WTC11 (cell line): ENCODE data around the gene BRMS1.

Source experiments
- CREB1 ChIP-seq: sonication (generic); formaldehyde crosslinking; IDR thresholded peaks from 2 replicates; pipeline ENCODE4 v1.8.0; 2023; ENCODE audit warnings: mild to moderate bottlenecking, missing genetic modification reagents
- EMX1 ChIP-seq: fragments of 250-450 bp; sonication (Bioruptor Pico); IDR thresholded peaks from 2 replicates; pipeline ENCODE4 v1.8.0; 2021; ENCODE audit warnings: mild to moderate bottlenecking
- MAX ChIP-seq: sonication (generic); formaldehyde crosslinking; IDR thresholded peaks from 2 replicates; pipeline ENCODE4 v1.8.0; 2022; ENCODE audit warnings: mild to moderate bottlenecking, missing genetic modification reagents
- MXD4 ChIP-seq: fragments of 250-450 bp; sonication (Bioruptor Pico); IDR thresholded peaks from 2 replicates; pipeline ENCODE4 v1.8.0; 2021; ENCODE audit warnings: mild to moderate bottlenecking, moderate library complexity, borderline replicate concordance
- NFYB ChIP-seq: sonication (generic); formaldehyde crosslinking; conservative IDR thresholded peaks from 2 replicates; pipeline ENCODE4 v1.8.0; 2022; ENCODE audit warnings: low read depth, missing genetic modification reagents
- SMAD4 ChIP-seq: sonication (generic); formaldehyde crosslinking; IDR thresholded peaks from 2 replicates; pipeline ENCODE4 v1.8.0; 2022; ENCODE audit warnings: mild to moderate bottlenecking, missing genetic modification reagents
- SP1 ChIP-seq: sonication (generic); formaldehyde crosslinking; conservative IDR thresholded peaks from 2 replicates; pipeline ENCODE4 v1.8.1; 2022; ENCODE audit warnings: missing genetic modification reagents
- TEAD1 ChIP-seq: sonication (generic); formaldehyde crosslinking; IDR thresholded peaks from 2 replicates; pipeline ENCODE4 v1.8.0; 2022; ENCODE audit warnings: mild to moderate bottlenecking, missing genetic modification reagents
- USF2 ChIP-seq: sonication (generic); formaldehyde crosslinking; IDR thresholded peaks from 2 replicates; pipeline ENCODE4 v1.8.1; 2023; ENCODE audit warnings: mild to moderate bottlenecking, missing genetic modification reagents, moderate library complexity
- TF ChIP-seq, protein P1 (sequence below): fragments of 200-600 bp; IDR thresholded peaks from 2 replicates; pipeline ENCODE4 v1.8.0; 2022; ENCODE audit warnings: antibody characterized with exemption

DNA sequence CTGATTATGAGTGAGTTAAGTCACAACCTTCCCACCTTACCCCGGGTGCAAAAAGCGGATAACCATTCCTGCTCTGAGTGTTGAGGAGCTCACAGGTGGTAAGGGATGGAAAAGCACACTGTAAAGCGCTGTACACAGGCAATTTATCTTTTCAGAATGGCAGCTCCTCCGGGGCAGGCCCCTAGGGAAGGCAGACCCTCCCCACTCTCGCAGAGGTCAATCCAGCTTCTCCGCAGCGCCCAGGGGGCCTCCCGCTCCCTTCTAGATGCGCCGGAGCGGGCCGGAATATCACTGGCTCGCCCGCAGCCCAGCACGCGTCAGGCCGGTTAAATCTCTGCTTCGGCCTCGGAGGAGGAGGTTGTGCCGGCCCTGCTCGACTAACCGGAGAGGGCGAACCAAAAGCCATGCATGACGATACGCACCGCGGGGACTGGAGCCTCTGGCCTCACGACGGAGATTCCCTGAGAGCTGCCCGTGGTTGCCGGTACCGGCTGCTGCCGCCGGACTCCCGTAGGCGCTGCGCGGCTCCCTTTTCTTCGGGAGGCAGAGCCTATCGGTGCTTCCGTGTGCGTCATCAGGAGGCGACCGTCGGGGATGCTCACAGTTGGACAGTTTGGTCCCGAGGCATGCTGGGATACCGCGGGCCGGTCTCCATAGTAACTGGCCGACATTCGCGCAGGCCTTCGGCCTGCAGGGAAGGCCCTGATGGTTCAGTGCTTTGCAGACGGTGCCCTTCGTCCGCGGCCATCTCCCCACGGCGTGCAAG lies at the start of gene BRMS1:
- TF ChIP-seq MAX (CRISPR knock-in tag) (peak; percentile 60), EMX1 (no peak), MXD4 (CRISPR knock-in tag) (no peak), SP1 (peak; percentile 85), SMAD4 (no peak; the same call in 1 of the 2 replicates), USF2 (CRISPR knock-in tag) (no peak), TEAD1 (CRISPR knock-in tag) (peak; percentile 76; the same call in 1 of the 2 replicates), CREB1 (CRISPR knock-in tag) (peak; percentile 82; the same call in 1 of the 2 replicates), NFYB (CRISPR knock-in tag) (peak; percentile 67)
- TF ChIP-seq, protein P1, sequence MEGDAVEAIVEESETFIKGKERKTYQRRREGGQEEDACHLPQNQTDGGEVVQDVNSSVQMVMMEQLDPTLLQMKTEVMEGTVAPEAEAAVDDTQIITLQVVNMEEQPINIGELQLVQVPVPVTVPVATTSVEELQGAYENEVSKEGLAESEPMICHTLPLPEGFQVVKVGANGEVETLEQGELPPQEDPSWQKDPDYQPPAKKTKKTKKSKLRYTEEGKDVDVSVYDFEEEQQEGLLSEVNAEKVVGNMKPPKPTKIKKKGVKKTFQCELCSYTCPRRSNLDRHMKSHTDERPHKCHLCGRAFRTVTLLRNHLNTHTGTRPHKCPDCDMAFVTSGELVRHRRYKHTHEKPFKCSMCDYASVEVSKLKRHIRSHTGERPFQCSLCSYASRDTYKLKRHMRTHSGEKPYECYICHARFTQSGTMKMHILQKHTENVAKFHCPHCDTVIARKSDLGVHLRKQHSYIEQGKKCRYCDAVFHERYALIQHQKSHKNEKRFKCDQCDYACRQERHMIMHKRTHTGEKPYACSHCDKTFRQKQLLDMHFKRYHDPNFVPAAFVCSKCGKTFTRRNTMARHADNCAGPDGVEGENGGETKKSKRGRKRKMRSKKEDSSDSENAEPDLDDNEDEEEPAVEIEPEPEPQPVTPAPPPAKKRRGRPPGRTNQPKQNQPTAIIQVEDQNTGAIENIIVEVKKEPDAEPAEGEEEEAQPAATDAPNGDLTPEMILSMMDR = no peak
